GM11168 (cell line): ENCODE measurements around the gene LHPP.

Experiments used
- in situ Hi-C: fragments of 300-500 bp; cut with MboI; formaldehyde crosslinking; loops from one replicate; pipeline ENCODE4 v1.12.0; 2022; ENCODE audit warnings: low sequenced_read_pairs; ENCODE audit not compliant: unreplicated experiment

The LHPP gene

GRCh38 chr10:124516746-124517397 lies 55.2 kb downstream of the LHPP start:
- in situ Hi-C loops: no loop called here

DNA sequence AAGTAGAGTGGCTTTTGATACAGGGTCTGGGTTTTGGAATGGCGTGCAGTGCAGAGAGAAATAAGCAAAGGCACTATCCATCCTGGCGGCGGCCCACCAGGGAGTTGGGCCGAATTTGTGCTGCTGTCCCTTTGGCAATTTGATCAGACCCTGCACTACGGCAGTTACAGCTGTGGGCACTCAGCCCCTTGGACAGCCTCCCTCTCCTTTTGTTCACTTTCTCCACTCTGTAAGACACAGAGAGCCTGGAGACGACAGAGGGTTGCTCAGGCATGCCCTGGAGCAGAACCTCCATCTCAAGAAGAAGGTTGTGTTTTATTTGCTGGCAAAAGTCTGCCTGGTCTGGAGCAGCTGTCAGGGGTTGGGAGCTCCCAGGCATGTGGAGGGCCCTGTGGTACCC lies 55.8 kb downstream of the LHPP start:
- in situ Hi-C loops: no loop called here

DNA sequence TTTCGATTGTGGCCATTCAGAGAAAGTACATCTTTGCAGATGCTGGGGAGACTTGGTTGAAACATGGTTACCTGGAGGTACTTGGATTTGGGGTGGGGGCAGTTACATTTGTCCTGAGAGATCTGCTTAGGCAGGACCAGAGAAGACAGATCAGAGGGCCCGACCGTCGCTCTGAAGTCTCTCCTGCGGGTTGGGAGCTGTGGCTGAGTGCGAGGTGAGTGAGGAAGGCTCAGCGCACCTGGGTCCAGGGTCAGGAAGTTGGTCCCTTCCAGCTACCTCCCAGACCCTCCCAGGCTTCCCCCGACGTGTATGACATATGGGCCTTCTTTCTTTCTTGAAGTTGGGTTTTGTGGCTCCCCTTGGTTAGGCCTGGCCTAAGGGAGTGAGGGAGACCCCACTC lies 56.3 kb downstream of the LHPP start:
- in situ Hi-C loops: no loop called here

- in situ Hi-C loops: no loop called here
Observed at GRCh38 chr10:124518366-124518765, 56.7 kb downstream of the LHPP start.

DNA sequence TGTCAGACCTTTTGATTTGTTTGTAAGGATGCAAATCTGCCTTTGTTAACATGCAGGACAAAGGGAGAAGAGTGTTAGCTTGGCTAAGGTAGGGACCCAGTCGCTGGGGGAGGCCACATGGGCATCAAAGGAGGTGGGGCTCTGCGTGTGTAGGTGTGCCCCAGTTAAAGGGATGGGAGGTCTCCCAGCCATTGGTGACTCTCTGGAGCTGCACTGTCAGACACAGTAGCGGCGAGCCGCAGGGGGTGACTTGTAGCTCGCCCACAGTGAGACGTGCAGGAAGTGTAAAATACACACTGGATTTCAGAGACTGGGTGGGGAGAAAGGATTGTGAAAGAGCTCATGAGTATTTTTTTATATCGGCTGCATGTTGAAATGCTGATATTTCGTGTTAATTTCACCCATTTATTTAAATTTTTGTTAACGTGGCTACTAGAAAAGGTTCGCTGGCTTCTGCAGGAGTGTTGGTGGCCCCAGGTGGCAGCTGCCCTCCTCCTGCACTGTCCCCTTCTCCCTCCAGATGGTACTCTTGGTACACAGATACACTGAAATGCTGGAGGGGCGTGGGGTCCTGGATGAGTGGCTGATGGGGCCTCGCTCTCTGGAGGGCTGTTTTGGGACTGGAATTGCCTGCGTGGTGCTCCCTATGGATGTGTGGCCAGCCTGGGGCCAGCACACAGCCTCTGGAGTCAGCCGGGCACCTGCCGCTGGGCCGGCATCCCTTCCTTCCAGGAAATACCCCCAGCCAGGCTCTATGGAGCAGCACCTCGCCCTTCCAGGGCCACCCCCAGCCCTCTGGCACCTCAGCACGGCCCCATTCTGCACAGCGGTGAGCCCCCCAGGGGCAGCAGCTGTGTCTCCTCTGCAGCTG lies 59.2 kb downstream of the LHPP start:
- in situ Hi-C loops: no loop called here

DNA sequence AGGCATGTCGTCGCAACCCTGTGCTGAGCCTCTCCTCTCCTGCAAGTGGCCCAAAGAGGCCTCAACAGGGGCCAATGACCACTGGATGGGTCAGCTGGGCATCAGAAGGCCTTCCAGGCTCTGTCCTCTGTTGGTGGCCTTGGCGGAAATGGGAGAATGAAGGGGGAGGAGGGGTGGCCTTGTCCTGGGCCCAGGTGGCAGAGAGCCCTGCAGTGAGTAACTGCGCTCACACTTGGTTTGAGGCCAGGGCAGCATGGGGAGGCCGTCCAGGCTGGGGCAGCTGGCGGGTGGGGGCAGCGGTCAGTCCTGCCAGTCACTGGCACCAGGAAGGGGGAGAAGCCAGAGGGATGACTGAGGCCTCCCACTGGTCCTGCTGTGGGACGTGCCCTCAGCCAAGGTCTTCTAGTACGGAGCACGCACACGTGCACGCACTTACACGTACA lies 59.8 kb downstream of the LHPP start:
- in situ Hi-C loops: no loop called here

DNA sequence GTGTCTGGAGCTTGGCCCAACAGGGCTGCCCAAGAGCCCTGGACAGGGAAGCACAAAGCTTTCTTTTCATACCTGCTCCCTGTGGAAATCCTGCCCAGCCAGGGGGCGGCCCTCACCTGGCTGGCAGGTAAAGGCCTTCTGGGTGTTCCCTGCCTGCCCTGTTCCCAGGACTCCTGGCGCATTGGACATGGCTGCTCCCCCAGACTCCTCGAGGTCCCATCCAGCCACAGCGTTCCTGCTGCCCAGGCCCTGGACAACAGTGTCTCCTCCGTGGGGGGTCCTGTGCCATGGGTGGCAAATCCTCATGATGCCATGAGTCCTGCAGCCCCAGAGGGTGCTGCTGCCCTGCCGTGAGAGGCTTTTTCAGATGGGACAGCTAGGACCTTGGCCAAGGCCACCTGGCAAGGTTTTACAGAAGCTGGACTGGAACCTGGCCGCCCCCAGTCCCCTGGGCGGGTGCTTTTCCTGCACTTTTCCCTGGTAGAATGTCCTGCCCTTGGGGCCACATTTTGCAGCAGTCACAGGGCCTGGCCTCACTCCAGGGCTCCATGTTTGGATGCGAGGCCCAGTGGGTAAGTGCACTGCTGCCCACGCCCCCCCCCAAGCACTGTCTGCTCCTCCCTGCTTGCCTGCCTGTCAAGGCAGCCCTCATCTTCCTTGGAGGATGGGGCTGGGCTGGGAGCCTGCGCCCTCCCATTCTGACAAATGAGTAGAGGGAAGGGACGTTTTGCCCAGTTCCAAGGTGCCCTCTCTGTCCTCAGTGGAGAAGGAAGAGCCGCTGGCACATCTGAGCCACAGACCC lies 60.7 kb downstream of the LHPP start:
- in situ Hi-C loops: no loop called here

GRCh38 chr10:124522933-124523871 lies 61.6 kb downstream of the LHPP start:
- in situ Hi-C loops: no loop called here

DNA sequence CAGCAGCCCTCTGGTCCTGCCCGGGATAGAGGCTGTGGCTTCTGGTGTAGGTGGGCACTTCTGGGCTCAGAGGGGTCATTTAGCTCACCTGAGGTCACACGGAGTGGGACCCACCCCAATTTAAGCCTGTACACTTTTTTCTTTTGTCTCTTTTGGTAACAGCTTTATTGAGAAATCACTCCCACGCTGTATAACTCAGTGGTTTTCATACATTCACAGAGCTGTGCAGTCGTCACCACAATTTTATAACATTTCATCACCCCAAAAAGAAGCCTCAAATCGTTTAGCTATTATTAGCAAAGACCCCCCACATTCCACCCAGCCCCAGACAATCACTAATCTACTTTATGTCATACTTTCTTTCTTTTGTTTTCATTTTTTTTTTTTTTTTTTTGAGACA lies 62.3 kb downstream of the LHPP start:
- in situ Hi-C loops: no loop called here

DNA sequence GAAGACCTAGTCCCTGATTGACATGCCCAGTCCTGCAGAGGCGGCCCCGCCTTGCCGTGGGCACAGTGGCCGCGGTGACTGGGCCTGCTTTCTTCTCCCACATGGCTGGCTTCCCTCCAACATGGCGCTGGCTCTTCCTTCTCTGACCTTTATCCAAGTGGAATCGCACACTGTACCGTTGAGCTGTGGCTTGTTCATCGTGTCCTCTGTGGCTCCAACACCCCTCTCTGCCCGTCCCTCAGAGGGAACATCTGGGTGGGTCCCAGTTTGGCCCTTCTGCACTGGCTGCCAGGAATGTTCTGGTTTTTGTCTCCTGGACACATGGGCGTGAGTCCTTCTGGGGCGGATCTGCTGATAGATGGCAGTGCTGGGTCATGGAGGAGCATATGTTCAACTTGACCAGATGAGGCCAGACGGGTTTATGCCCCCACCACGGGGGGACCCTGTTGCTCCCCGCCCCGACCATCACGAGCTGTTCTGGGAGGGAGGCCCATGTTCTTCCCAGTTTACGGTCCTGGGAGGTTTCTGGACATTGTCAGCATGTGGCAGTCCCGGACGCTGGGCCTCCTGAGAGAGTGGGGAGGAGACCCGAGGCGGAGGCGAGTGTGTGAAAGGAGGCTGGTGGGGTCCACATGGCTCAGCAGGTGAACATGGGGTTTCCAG lies 63.5 kb downstream of the LHPP start:
- in situ Hi-C loops: no loop called here

- in situ Hi-C loops: no loop called here
Observed at GRCh38 chr10:124525751-124526600, 64.4 kb downstream of the LHPP start.

DNA sequence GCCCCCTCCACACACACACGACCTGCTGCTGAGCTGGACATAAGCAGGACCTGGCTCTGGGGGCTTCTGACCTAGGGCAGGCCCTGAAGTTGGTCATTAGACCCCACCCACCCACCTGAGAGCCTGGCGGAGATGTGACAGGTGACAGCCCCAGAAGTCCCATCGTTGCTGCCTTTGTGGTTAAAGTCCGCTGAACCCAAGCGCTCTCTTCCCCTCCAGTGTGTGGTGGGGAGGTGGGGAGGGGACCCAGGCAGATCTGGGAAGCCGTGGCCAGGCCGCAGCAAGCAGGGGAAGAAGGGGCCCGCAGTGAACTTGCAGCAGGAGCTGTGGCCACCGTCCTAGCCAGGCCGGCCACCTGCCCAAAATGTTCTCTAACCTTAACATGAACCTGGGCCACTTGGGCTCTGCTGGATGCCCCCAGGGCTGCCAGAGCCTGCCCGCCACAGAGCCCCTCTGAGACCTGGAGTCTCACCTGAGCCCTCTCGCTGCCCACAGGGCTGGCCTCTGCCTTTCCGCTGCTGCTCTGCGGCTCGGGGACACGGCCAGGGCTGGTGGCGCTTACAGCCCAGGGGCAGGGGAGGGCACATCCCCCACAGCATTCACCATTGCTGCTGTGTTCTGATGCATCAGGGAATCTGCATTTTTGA lies 65.1 kb downstream of the LHPP start:
- in situ Hi-C loops: no loop called here

GRCh38 chr10:124527874-124528395 lies 66.3 kb downstream of the LHPP start:
- in situ Hi-C loops: no loop called here

DNA sequence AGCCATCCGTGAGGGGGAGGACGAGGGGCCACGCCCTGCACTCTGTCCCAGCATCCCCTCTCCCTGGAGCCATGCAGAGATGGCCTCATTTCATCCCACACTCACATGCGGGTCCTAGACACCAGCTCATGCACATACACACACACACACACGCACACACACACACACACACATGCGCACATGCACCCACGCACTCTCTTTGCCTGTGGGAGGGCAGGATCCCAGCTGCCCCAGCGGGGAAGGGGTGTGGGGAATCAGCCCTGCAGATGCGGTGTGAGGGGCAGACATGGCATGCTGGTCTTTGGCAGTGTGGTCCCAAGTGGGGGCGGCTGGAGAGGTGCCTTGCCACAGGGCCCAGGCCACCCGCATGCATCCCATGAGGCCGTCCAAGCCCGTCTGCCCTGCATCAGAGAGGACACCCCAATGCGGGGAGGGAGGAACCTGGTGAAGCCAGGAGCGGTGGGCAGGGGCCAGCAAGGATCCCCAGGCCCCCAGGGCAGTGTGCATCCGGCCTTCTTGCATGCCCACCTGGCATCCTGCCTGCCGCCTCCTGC lies 68.1 kb downstream of the LHPP start:
- in situ Hi-C loops: no loop called here

DNA sequence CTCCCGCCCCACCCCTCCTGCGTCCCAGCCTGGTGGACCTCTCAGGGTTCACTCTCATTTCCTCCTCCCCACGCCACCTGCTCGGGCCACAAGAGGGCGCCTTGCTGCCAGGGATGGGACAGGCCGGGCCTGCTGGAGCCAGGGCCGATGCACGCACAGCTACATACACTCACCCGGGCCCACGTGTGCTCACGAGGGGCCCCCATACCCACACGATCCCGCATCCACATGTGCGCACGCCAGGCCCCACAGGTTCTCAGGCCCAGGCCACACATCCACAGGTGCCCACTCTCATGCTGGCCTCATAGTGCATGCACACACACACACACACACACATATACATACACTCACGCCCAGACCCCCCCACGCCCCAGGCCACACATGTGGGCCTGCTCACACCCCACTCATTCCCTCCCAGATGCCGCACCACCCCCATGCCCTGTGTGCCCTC lies 68.6 kb downstream of the LHPP start:
- in situ Hi-C loops: no loop called here

GRCh38 chr10:124530816-124531215 lies 69.2 kb downstream of the LHPP start:
- in situ Hi-C loops: no loop called here

GRCh38 chr10:124532106-124532641 lies 70.6 kb downstream of the LHPP start:
- in situ Hi-C loops: no loop called here
